B cell (primary cell): Measurements from ENCODE around the gene DMKN. TPM values are rescaled to one million over a fixed set of nuclear protein-coding genes. Genes with fewer than 3 reads are reported as not detected.

ENCODE experiments used
- ATAC-seq: fragments of 200-7000 bp; cut with Tn5 transposase; one replicate; pipeline ENCODE4 v1.10.0; 2021; ENCODE audit warnings: low read depth, mild to moderate bottlenecking, moderate number of reproducible peaks, moderate library complexity
- CTCF ChIA-PET: fragments of 350-600 bp; sonication (Branson Sonifier 250); formaldehyde crosslinking; loops from one replicate; lab custom pipeline; 2021; ENCODE audit warnings: antibody characterized with exemption, inconsistent platforms; lab: Charles Lee
- POLR2A ChIA-PET: fragments of 350-600 bp; sonication (Branson Sonifier 250); formaldehyde crosslinking; loops from one replicate; lab custom pipeline; 2021; ENCODE audit warnings: antibody characterized with exemption; lab: Charles Lee
- DNase-seq: peaks from one replicate; pipeline ENCODE4 v3.0.0; 2013
- H2AFZ ChIP-seq: 2 replicates; pipeline ENCODE4 v1.6.1; 2012; ENCODE audit warnings: mild to moderate bottlenecking, low read depth, low read length; ENCODE audit not compliant: insufficient read depth, poor library complexity, severe bottlenecking
- H3K27ac ChIP-seq, 2 donors: 1 replicate in 1 of 2; 2 replicates in 1 of 2; pipeline ENCODE4 v1.5.1; 2012 to 2013; ENCODE audit warnings: low read length in 2 of 2, mild to moderate bottlenecking in 2 of 2, moderate library complexity in 1 of 2
- H3K27me3 ChIP-seq, 4 experiments: fragments of 200-600 bp in 1 of 4; sonication (generic) in 1 of 4; replicated peaks in 1 of 4; 1 replicate in 2 of 4; 2 replicates in 2 of 4; pipeline versions ENCODE4 v1.6.1 to v1.7.0; 2013 to 2016; ENCODE audit warnings: low read length in 3 of 4, mild to moderate bottlenecking in 2 of 4, mixed read lengths in 1 of 4, moderate library complexity in 1 of 4; ENCODE audit not compliant: insufficient read depth in 4 of 4, control insufficient read depth in 3 of 4; ENCODE audit errors: control extremely low read depth in 1 of 4
- H3K36me3 ChIP-seq, 2 experiments: replicated peaks in 1 of 2; 1 replicate in 1 of 2; 2 replicates in 1 of 2; pipeline versions ENCODE4 v1.6.1 to v1.7.1; 2013; ENCODE audit warnings: low read length in 1 of 2; ENCODE audit not compliant: insufficient read depth in 2 of 2, control insufficient read depth in 1 of 2; ENCODE audit errors: control extremely low read depth in 1 of 2, extremely low read depth in 1 of 2
- H3K4me1 ChIP-seq, 2 donors: fragments of 200-600 bp in 1 of 2; sonication (generic) in 1 of 2; 1 replicate in 1 of 2; 2 replicates in 1 of 2; pipeline versions ENCODE4 v1.5.1 to v1.6.1; 2013 to 2017; ENCODE audit warnings: low read length in 2 of 2; ENCODE audit not compliant: control insufficient read depth in 2 of 2, insufficient read depth in 2 of 2
- H3K4me2 ChIP-seq: replicated peaks from 2 replicates; pipeline ENCODE3; 2012; ENCODE audit warnings: mild to moderate bottlenecking, low read depth, low read length; ENCODE audit not compliant: poor library complexity, severe bottlenecking
- H3K4me3 ChIP-seq, 5 experiments: fragments of 200-600 bp in 1 of 5; sonication (generic) in 1 of 5; 1 replicate in 3 of 5; 2 replicates in 2 of 5; pipeline versions ENCODE4 v1.5.1 to v1.7.0; 2011 to 2016; ENCODE audit warnings: low read length in 4 of 5, mild to moderate bottlenecking in 4 of 5, low read depth in 2 of 5, control low read depth in 1 of 5, moderate library complexity in 1 of 5; ENCODE audit not compliant: insufficient read depth in 1 of 5; ENCODE audit errors: control extremely low read depth in 1 of 5, extremely low read depth in 1 of 5
- H3K79me2 ChIP-seq: fragments of 200-600 bp; sonication (generic); one replicate; pipeline ENCODE4 v1.6.0; 2016; ENCODE audit warnings: low read length; ENCODE audit not compliant: control insufficient read depth, insufficient read depth
- H3K9ac ChIP-seq: fragments of 200-600 bp; sonication (generic); 2 replicates; pipeline ENCODE4 v1.6.1; 2017; ENCODE audit warnings: mild to moderate bottlenecking, low read length, moderate library complexity
- H3K9me3 ChIP-seq, 3 donors: one replicate each; pipeline versions ENCODE4 v1.6.1 to v1.7.1; 2013; ENCODE audit warnings: low read length in 2 of 3; ENCODE audit not compliant: control insufficient read depth in 2 of 3, insufficient read depth in 1 of 3; ENCODE audit errors: control extremely low read depth in 1 of 3
- H4K20me1 ChIP-seq: 2 replicates; pipeline ENCODE4 v1.6.0; 2012; ENCODE audit warnings: mild to moderate bottlenecking, low read length; ENCODE audit not compliant: insufficient read depth, control insufficient read depth, poor library complexity, severe bottlenecking
- H3K27ac Mint-ChIP-seq: one replicate; pipeline ENCODE4 v1.8.0; 2021; ENCODE audit warnings: mixed read lengths
- H3K27me3 Mint-ChIP-seq: one replicate; pipeline ENCODE4 v1.8.0; 2021; ENCODE audit warnings: mixed read lengths
- H3K4me1 Mint-ChIP-seq: one replicate; pipeline ENCODE4 v1.8.0; 2021; ENCODE audit warnings: mixed read lengths
- H3K4me3 Mint-ChIP-seq: one replicate; pipeline ENCODE4 v1.8.0; 2021; ENCODE audit warnings: mixed read lengths
- H3K9me3 Mint-ChIP-seq: one replicate; pipeline ENCODE4 v1.8.0; 2022; ENCODE audit warnings: mixed read lengths; ENCODE audit not compliant: insufficient read depth
- EZH2 ChIP-seq: IDR thresholded peaks from 2 replicates; pipeline ENCODE4 v1.6.1; 2012; ENCODE audit warnings: borderline replicate concordance, low read depth, mild to moderate bottlenecking, moderate library complexity, low read length; ENCODE audit not compliant: insufficient read depth, poor library complexity, severe bottlenecking
- WGBS: methylation state at CpG from one replicate; pipeline ENCODE4 v1.1.5; 2013; ENCODE audit warnings: missing lambda C conversion rate; ENCODE audit not compliant: insufficient coverage; 5-methylcytosine and 5-hydroxymethylcytosine counted together
- intact Hi-C: fragments of 100-400 bp; cut with micrococcal nuclease; formaldehyde crosslinking; loops from one replicate; pipeline ENCODE4 v1.10.0; 2022
- polyA plus RNA-seq: library from polyadenylated mRNA; depleted of rRNA; stranded (reverse); fragments of >200 nt; gene quantifications from 2 replicates; pipeline ENCODE4 v1.2.3, GENCODE V29; 2012
- total RNA-seq, 2 donors: library from RNA; stranded (reverse); fragments of 120-200 nt in 1 of 2; gene quantifications; 1 replicate in 1 of 2; 2 replicates in 1 of 2; pipeline versions ENCODE4 v1.2.3 to v1.2.4, GENCODE V29; 2013 to 2022
- TF ChIP-seq, protein P1 (sequence below): fragments of 200-600 bp; IDR thresholded peaks from one replicate; pipeline ENCODE4 v1.8.0; 2022; ENCODE audit warnings: antibody characterized with exemption, mild to moderate bottlenecking

Gene DMKN
- total and polyA plus RNA-seq, 2 donors (not counting 1 experiment from before 2014, with no cell fraction given), result 0.58 to 4.5 TPM

DNA sequence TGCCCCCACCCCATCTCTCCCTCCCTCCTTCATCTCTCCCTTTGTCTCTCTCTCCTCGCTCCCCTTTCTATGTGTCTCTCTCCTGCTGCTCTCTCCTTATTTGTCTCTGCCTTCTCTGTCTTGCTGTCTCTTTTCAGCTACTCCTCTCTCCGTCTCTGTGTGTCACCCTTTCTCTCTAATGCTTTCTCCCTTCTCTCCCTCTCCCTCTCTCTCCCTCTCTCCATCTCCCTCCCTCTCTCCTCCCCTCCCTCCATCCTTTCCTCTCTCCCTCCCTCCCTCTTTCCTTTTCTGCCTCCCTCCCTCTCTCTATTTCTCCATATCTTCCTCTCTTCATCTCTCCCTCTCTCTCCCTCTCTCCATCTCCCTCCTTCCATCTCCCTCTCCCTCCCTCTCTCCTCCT, 49.3 kb upstream of the DMKN start:
- no peak for DNase-seq
- H3K9me3 ChIP-seq, result peaks cover 0 to 14% (median 0%) of the 10 kb centered on the region in 3 donors
- no peak overlapping the region for H3K4me2 ChIP-seq
- no peak overlapping the region for H3K27ac ChIP-seq
- intact Hi-C loops, result no loop called here
- H4K20me1 ChIP-seq, result no peaks in the 10 kb centered on the region
- no peak overlapping the region for H2AFZ ChIP-seq
- peaks cover 19% of the 10 kb centered on the region for H3K4me1 Mint-ChIP-seq
- peaks cover 0 to 38% (median 10%) of the 10 kb centered on the region in 4 experiments for H3K27me3 ChIP-seq
- peaks cover 19 to 20% of the 10 kb centered on the region in 2 donors for H3K4me1 ChIP-seq
- H3K4me3 ChIP-seq, result no peak overlapping the region
- 67% methylated on average over 2 of the region's 2 CpGs for WGBS
- no peaks in the 10 kb centered on the region for H3K36me3 ChIP-seq
- H3K27me3 Mint-ChIP-seq, result peaks cover 48% of the 10 kb centered on the region
- H3K79me2 ChIP-seq, result no peaks in the 10 kb centered on the region
- no peak overlapping the region for H3K4me3 Mint-ChIP-seq
- ChIA-PET POLR2A (no interaction called here), CTCF (no interaction called here)
- no peak overlapping the region for H3K9ac ChIP-seq
- H3K27ac Mint-ChIP-seq, result no peak overlapping the region
- TF ChIP-seq, protein P1, sequence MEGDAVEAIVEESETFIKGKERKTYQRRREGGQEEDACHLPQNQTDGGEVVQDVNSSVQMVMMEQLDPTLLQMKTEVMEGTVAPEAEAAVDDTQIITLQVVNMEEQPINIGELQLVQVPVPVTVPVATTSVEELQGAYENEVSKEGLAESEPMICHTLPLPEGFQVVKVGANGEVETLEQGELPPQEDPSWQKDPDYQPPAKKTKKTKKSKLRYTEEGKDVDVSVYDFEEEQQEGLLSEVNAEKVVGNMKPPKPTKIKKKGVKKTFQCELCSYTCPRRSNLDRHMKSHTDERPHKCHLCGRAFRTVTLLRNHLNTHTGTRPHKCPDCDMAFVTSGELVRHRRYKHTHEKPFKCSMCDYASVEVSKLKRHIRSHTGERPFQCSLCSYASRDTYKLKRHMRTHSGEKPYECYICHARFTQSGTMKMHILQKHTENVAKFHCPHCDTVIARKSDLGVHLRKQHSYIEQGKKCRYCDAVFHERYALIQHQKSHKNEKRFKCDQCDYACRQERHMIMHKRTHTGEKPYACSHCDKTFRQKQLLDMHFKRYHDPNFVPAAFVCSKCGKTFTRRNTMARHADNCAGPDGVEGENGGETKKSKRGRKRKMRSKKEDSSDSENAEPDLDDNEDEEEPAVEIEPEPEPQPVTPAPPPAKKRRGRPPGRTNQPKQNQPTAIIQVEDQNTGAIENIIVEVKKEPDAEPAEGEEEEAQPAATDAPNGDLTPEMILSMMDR, result no peak
- TF ChIP-seq EZH2, result no peak
- ATAC-seq, result no peak
- H3K9me3 Mint-ChIP-seq, result no peaks in the 10 kb centered on the region

DNA sequence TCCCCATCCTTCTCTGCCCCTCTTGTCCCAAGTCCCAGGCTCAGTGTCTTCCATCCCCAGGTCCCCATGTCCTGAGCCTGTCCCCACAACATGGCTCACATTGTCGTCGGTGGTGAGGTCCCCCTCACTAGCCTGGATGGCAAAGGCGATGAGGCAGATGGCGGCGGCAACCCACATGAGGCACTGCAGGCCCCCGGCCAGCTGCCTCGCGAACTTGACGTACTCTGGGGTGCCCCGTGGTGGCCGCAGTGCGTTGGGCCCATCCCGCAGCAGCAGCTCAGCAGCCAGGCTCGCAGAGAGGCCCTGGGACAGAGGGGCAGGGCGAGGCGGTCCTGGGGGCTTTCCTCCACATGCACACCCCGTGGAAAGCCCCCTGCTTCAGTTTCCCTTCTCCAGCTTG, 48.9 kb upstream of the DMKN start:
- Mint-ChIP-seq H3K4me1 (peaks cover 20% of the 10 kb centered on the region), H3K27ac (no peak overlapping the region), H3K27me3 (peaks cover 47% of the 10 kb centered on the region), H3K4me3 (no peak overlapping the region), H3K9me3 (no peaks in the 10 kb centered on the region)
- CTCF ChIA-PET, result no interaction called here
- intact Hi-C loops, result no loop called here
- Histone ChIP-seq H3K9ac (no peak overlapping the region), H3K27me3 (peaks cover 0 to 42% (median 10%) of the 10 kb centered on the region in 4 experiments), H3K4me2 (no peak overlapping the region), H3K36me3 (no peaks in the 10 kb centered on the region), H2AFZ (no peak overlapping the region), H4K20me1 (no peaks in the 10 kb centered on the region), H3K9me3 (peaks cover 0 to 14% (median 0%) of the 10 kb centered on the region in 3 donors), H3K27ac (no peak overlapping the region), H3K4me1 (peaks cover 23% of the 10 kb centered on the region in 2 donors), H3K79me2 (no peaks in the 10 kb centered on the region), H3K4me3 (no peak overlapping the region)
- DNase-seq (no peak), ATAC-seq (no peak)
- 70% methylated on average over 17 of the region's 17 CpGs for WGBS
- POLR2A ChIA-PET, result no interaction called here
- no peak for TF ChIP-seq EZH2
- TF ChIP-seq, protein P1, result no peak
